Measurements from ENCODE around the gene NCLN. TPM values are rescaled to one million over a fixed set of nuclear protein-coding genes. Genes with fewer than 3 reads are reported as not detected.
A peak's percentile ranks its signal among the peaks of the same experiment; 100 is the strongest.
"Not testable (repeated sequence)": the region's sequence is repeated elsewhere in the genome, so short reads cannot be mapped to it uniquely, and the experiment has no call there.

NCLN gene
- total RNA-seq, 1 experiment from 2014 or later, result 74.7 TPM

- Histone ChIP-seq H3K4me2 (ENCODE audit: low read length) (no peak overlapping the region), H2AFZ (ENCODE audit: low read length) (no peak overlapping the region), H3K4me3 (ENCODE audit: low read length) (no peak overlapping the region), H4K20me1 (ENCODE audit: low read length) (no peaks in the 10 kb centered on the region), H3K27ac (ENCODE audit: low read length) (no peak overlapping the region), H3F3A (ENCODE audit: low read length, unreplicated experiment) (no peaks in the 10 kb centered on the region), H3K27me3 (ENCODE audit: low read length) (no peaks in the 10 kb centered on the region), H3K9me2 (replicated peaks; ENCODE audit: low read length) (no peaks in the 10 kb centered on the region), H3K79me2 (ENCODE audit: low read length) (no peaks in the 10 kb centered on the region), H3K9me3 (ENCODE audit: low read length) (no peaks in the 10 kb centered on the region), H3K4me1 (ENCODE audit: insufficient read depth, low read length) (peaks cover 12% of the 10 kb centered on the region), H3K36me3 (ENCODE audit: low read depth, low read length) (no peaks in the 10 kb centered on the region), H3K9ac (ENCODE audit: low read length) (no peak overlapping the region)
- CTCF ChIA-PET, result no interaction called here
- DNase-seq (no peak), ATAC-seq (no peak)
- no TSS peak for BruUV-seq (replicated peaks)
- intact Hi-C loops (cut with micrococcal nuclease), result no loop called here
- TF ChIP-seq EZH2 (IDR thresholded peaks at IDR 0.05; ENCODE audit: low read length, unreplicated experiment) (no peak), CTCF (conservative IDR thresholded peaks at IDR 0.05; ENCODE audit: low read depth, low read length) (no peak), EZH2phosphoT487 (IDR thresholded peaks at IDR 0.05; ENCODE audit: borderline replicate concordance, low read length) (no peak)
- POLR2A ChIA-PET (ENCODE audit: unreplicated experiment), result no interaction called here
These were observed 33.9 kb upstream of the NCLN start for GRCh38 chr19:3151563-3152418.

GRCh38 chr19:3152419-3152780 is 33.3 kb upstream of the NCLN start:
- CTCF ChIA-PET, result no interaction called here
- Histone ChIP-seq H3K9ac (ENCODE audit: low read length) (no peak overlapping the region), H3F3A (ENCODE audit: low read length, unreplicated experiment) (no peaks in the 10 kb centered on the region), H2AFZ (ENCODE audit: low read length) (no peak overlapping the region), H3K27me3 (ENCODE audit: low read length) (no peaks in the 10 kb centered on the region), H3K36me3 (ENCODE audit: low read depth, low read length) (no peaks in the 10 kb centered on the region), H3K9me3 (ENCODE audit: low read length) (no peaks in the 10 kb centered on the region), H3K9me2 (replicated peaks; ENCODE audit: low read length) (no peaks in the 10 kb centered on the region), H3K4me1 (ENCODE audit: insufficient read depth, low read length) (peaks cover 12% of the 10 kb centered on the region), H3K4me2 (ENCODE audit: low read length) (no peak overlapping the region), H3K4me3 (ENCODE audit: low read length) (no peak overlapping the region), H4K20me1 (ENCODE audit: low read length) (no peaks in the 10 kb centered on the region), H3K27ac (ENCODE audit: low read length) (no peak overlapping the region), H3K79me2 (ENCODE audit: low read length) (no peaks in the 10 kb centered on the region)
- no TSS peak for BruUV-seq (replicated peaks)
- no peak for ATAC-seq
- TF ChIP-seq EZH2phosphoT487 (IDR thresholded peaks at IDR 0.05; ENCODE audit: borderline replicate concordance, low read length), result no peak
- POLR2A ChIA-PET (ENCODE audit: unreplicated experiment), result no interaction called here
- DNase-seq, result no peak
- intact Hi-C loops (cut with micrococcal nuclease), result no loop called here

DNA sequence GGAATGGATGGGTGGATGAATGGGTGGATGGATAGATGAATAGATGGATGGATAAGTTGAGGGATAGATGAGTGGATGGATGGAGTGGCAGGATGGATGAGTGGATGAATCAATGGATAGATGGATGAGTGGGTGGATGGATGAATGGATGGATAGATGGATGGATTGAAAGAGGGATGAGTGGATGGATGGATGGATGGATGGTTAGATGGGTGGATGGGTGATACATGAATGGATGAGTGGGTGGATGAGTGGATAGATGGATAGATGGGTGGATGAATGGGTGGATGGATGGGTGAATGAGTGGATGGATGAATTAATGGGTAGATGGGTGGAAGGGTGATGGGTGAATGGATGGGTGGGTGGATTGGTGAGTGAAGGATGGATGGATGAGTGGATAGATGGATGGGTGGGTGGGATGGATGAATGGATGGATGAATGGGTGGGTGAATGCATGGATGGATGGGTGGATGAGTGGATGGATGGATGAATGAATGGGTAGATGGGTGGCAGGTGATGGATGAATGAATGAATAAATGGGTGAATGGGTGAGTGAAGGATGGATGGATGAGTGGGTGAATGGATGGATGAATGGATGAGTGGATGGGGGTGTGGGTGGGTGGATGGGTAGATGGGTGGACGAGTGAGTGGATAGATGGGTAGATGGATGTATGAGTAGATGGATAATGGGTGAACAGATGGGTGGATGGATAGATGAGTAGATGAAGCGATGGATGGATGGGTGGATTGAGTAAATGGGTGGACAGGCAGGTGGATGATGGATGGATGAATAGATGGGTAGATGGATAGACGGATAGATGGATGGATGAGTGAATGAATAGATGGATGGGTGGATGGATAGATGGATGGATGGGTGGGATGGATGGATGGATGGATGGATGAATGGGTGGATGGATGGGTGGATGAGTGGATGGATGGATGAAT is 32.2 kb upstream of the NCLN start:
- H3K4me3 ChIP-seq (ENCODE audit: low read length), result no peak overlapping the region
- H2AFZ ChIP-seq (ENCODE audit: low read length), result no peak overlapping the region
- no peak overlapping the region for H3K4me2 ChIP-seq (ENCODE audit: low read length)
- H3K9me2 ChIP-seq (replicated peaks; ENCODE audit: low read length), result no peaks in the 10 kb centered on the region
- no peaks in the 10 kb centered on the region for H3K79me2 ChIP-seq (ENCODE audit: low read length)
- TF ChIP-seq EZH2phosphoT487 (IDR thresholded peaks at IDR 0.05; ENCODE audit: borderline replicate concordance, low read length) (no peak), EZH2 (IDR thresholded peaks at IDR 0.05; ENCODE audit: low read length, unreplicated experiment) (no peak), CTCF (conservative IDR thresholded peaks at IDR 0.05; ENCODE audit: low read depth, low read length) (no peak)
- ATAC-seq, result no peak
- H3K27ac ChIP-seq (ENCODE audit: low read length), result no peak overlapping the region
- no peaks in the 10 kb centered on the region for H3K27me3 ChIP-seq (ENCODE audit: low read length)
- no peak overlapping the region for H3K9ac ChIP-seq (ENCODE audit: low read length)
- CTCF ChIA-PET, result no interaction called here
- peaks cover 12% of the 10 kb centered on the region for H3K4me1 ChIP-seq (ENCODE audit: insufficient read depth, low read length)
- no peaks in the 10 kb centered on the region for H3K36me3 ChIP-seq (ENCODE audit: low read depth, low read length)
- H3F3A ChIP-seq (ENCODE audit: low read length, unreplicated experiment), result no peaks in the 10 kb centered on the region
- POLR2A ChIA-PET (ENCODE audit: unreplicated experiment), result no interaction called here
- BruUV-seq (replicated peaks), result no TSS peak
- intact Hi-C loops (cut with micrococcal nuclease), result no loop called here
- H4K20me1 ChIP-seq (ENCODE audit: low read length), result no peaks in the 10 kb centered on the region
- no peaks in the 10 kb centered on the region for H3K9me3 ChIP-seq (ENCODE audit: low read length)
- no peak for DNase-seq

GRCh38 chr19:3154447-3154846 is 31.3 kb upstream of the NCLN start:
- Histone ChIP-seq H3K27ac (ENCODE audit: low read length) (peak overlapping the region; percentile 95), H3K9ac (ENCODE audit: low read length) (peak overlapping the region; percentile 74), H3K4me1 (ENCODE audit: insufficient read depth, low read length) (peaks cover 12% of the 10 kb centered on the region), H3K4me2 (ENCODE audit: low read length) (0 out of 2 replicates have a peak overlapping the region, but pooled peaks have one; percentile 54)
- H3K9me2 ChIP-seq (replicated peaks; ENCODE audit: low read length); H2AFZ ChIP-seq (ENCODE audit: low read length); H3K36me3 ChIP-seq (ENCODE audit: low read depth, low read length); POLR2A ChIA-PET (ENCODE audit: unreplicated experiment); H3K9me3 ChIP-seq (ENCODE audit: low read length); H3K79me2 ChIP-seq (ENCODE audit: low read length); CTCF ChIA-PET; H3F3A ChIP-seq (ENCODE audit: low read length, unreplicated experiment); BruUV-seq (replicated peaks); intact Hi-C loops (cut with micrococcal nuclease); H3K27me3 ChIP-seq (ENCODE audit: low read length); H4K20me1 ChIP-seq (ENCODE audit: low read length); DNase-seq; ATAC-seq; H3K4me3 ChIP-seq (ENCODE audit: low read length): not testable (repeated sequence)

Measured in PC-3 (cell line).